COR-L47 (cell line): Measurements from ENCODE around the gene LRRC4C.

ENCODE experiments used
- DNase-seq: peaks from one replicate; lab custom pipeline; 2025; lab: John Stamatoyannopoulos, UW

LRRC4C gene

GRCh38 chr11:40099426-40100161 lies 1359.9 kb downstream of the LRRC4C start:
- no peak for DNase-seq

GRCh38 chr11:40095446-40095845 lies 1364.0 kb downstream of the LRRC4C start:
- DNase-seq: no peak

- DNase-seq: no peak
These were observed 1364.5 kb downstream of the LRRC4C start for GRCh38 chr11:40094954-40095353.

- DNase-seq: no peak
These were observed 1379.0 kb downstream of the LRRC4C start for GRCh38 chr11:40080434-40080833.
